IMR-90 (cell line): ENCODE measurements around the gene MT3. TPM values are rescaled to one million over a fixed set of nuclear protein-coding genes. Genes with fewer than 3 reads are reported as not detected.

ENCODE experiments used
- ATAC-seq: fragments of 200-7000 bp; cut with Tn5 transposase; 2 replicates; pipeline ENCODE4 v1.9.1; 2020; ENCODE audit warnings: low read depth, mild to moderate bottlenecking, moderate library complexity
- BruUV-seq: library from RNA; stranded (reverse); fragments of 400-500 nt; replicated peaks from 2 replicates; lab custom pipeline; 2021; lab: Mats Ljungman, UMichigan
- CTCF ChIA-PET: fragments of 300-600 bp; formaldehyde crosslinking; extraction: SDS; loops from one replicate; lab custom pipeline; 2021; ENCODE audit warnings: antibody characterized with exemption; lab: Yijun Ruan, JAX
- POLR2A ChIA-PET: fragments of 300-600 bp; sonication (Branson Sonifier 250); formaldehyde crosslinking; loops from one replicate; lab custom pipeline; 2022; ENCODE audit warnings: antibody characterized with exemption; ENCODE audit not compliant: unreplicated experiment; lab: Charles Lee
- DNase-seq: peaks from one replicate; pipeline ENCODE4 v3.0.0; 2013
- H2AFZ ChIP-seq: replicated peaks from 2 replicates; pipeline ENCODE3; 2013; ENCODE audit warnings: low read length, mild to moderate bottlenecking; ENCODE audit not compliant: poor library complexity
- H2AK5ac ChIP-seq: 2 replicates; pipeline ENCODE4 v1.6.1; 2013; ENCODE audit warnings: low read depth, low read length, inconsistent platforms
- H2AK9ac ChIP-seq: replicated peaks from 2 replicates; pipeline ENCODE3; 2013; ENCODE audit warnings: mild to moderate bottlenecking, low read depth, low read length, moderate library complexity; ENCODE audit not compliant: poor library complexity
- H2BK120ac ChIP-seq: 2 replicates; pipeline ENCODE4 v1.6.1; 2013; ENCODE audit warnings: low read depth, low read length, inconsistent platforms
- H2BK15ac ChIP-seq: 3 replicates; pipeline ENCODE4 v1.6.1; 2013; ENCODE audit warnings: low read depth, low read length, inconsistent platforms
- H2BK20ac ChIP-seq: 2 replicates; pipeline ENCODE4 v1.6.1; 2013; ENCODE audit warnings: low read depth, mild to moderate bottlenecking, inconsistent platforms, low read length, moderate library complexity
- H2BK5ac ChIP-seq: 2 replicates; pipeline ENCODE4 v1.6.1; 2013; ENCODE audit warnings: mild to moderate bottlenecking, low read depth, low read length, inconsistent platforms; ENCODE audit not compliant: poor library complexity, severe bottlenecking
- H3K14ac ChIP-seq: replicated peaks from 2 replicates; pipeline ENCODE4 v1.6.1; 2013; ENCODE audit warnings: low read depth, low read length, inconsistent platforms
- H3K18ac ChIP-seq: 2 replicates; pipeline ENCODE4 v1.6.1; 2013; ENCODE audit warnings: low read depth, low read length, control low read depth
- H3K23ac ChIP-seq: 2 replicates; pipeline ENCODE4 v1.6.1; 2013; ENCODE audit warnings: low read depth, low read length, inconsistent platforms
- H3K27ac ChIP-seq: 2 replicates; pipeline ENCODE4 v1.5.1; 2013; ENCODE audit warnings: mild to moderate bottlenecking, control low read depth, low read length; ENCODE audit not compliant: insufficient read depth
- H3K27me3 ChIP-seq: 2 replicates; pipeline ENCODE4 v1.6.1; 2013; ENCODE audit warnings: low read length; ENCODE audit not compliant: control insufficient read depth, insufficient read depth
- H3K36me3 ChIP-seq: 2 replicates; pipeline ENCODE4 v1.6.1; 2013; ENCODE audit warnings: low read length, mixed read lengths; ENCODE audit not compliant: control insufficient read depth, insufficient read depth
- H3K4ac ChIP-seq: 2 replicates; pipeline ENCODE4 v1.6.1; 2013; ENCODE audit warnings: low read depth, low read length, inconsistent platforms
- H3K4me1 ChIP-seq: 2 replicates; pipeline ENCODE4 v1.6.1; 2013; ENCODE audit warnings: low read length, mixed read lengths; ENCODE audit not compliant: control insufficient read depth, insufficient read depth
- H3K4me2 ChIP-seq: 2 replicates; pipeline ENCODE4 v1.6.1; 2013; ENCODE audit warnings: low read depth, mild to moderate bottlenecking, control low read depth, low read length, moderate library complexity
- H3K4me3 ChIP-seq: 2 replicates; pipeline ENCODE4 v1.5.1; 2013; ENCODE audit warnings: low read depth, mild to moderate bottlenecking, control low read depth, low read length, moderate library complexity; ENCODE audit not compliant: insufficient read depth
- H3K56ac ChIP-seq: 2 replicates; pipeline ENCODE4 v1.6.1; 2013; ENCODE audit warnings: low read length, inconsistent platforms; ENCODE audit not compliant: insufficient read depth; ENCODE audit errors: extremely low read depth
- H3K79me1 ChIP-seq, 2 experiments: 2 replicates each; pipeline ENCODE4 v1.6.1; 2013; ENCODE audit warnings: low read length in 2 of 2, inconsistent platforms in 1 of 2, low read depth in 1 of 2
- H3K9ac ChIP-seq: 2 replicates; pipeline ENCODE4 v1.6.1; 2013; ENCODE audit warnings: low read depth, low read length, control low read depth
- H3K9me1 ChIP-seq: 2 replicates; pipeline ENCODE4 v1.6.1; 2013; ENCODE audit warnings: low read length, inconsistent platforms; ENCODE audit not compliant: insufficient read depth
- H3K9me3 ChIP-seq: 2 replicates; pipeline ENCODE4 v1.6.1; 2013; ENCODE audit warnings: low read length; ENCODE audit not compliant: control insufficient read depth, insufficient read depth
- H4K20me1 ChIP-seq: 2 replicates; pipeline ENCODE4 v1.6.1; 2013; ENCODE audit warnings: low read length, inconsistent platforms; ENCODE audit not compliant: insufficient read depth
- H4K5ac ChIP-seq: 2 replicates; pipeline ENCODE4 v1.6.1; 2013; ENCODE audit warnings: mild to moderate bottlenecking, low read depth, low read length, control low read depth
- H4K8ac ChIP-seq, 2 experiments: 2 replicates each; pipeline ENCODE4 v1.6.1; 2013; ENCODE audit warnings: low read depth in 2 of 2, low read length in 2 of 2, control low read depth in 1 of 2, inconsistent platforms in 1 of 2
- H4K91ac ChIP-seq: 2 replicates; pipeline ENCODE4 v1.6.1; 2013; ENCODE audit warnings: low read depth, low read length, inconsistent platforms; ENCODE audit not compliant: insufficient read depth
- BHLHE40 ChIP-seq: fragments of 150-350 bp; IDR thresholded peaks from 2 replicates; pipeline ENCODE4 v1.6.1; 2016; ENCODE audit warnings: mild to moderate bottlenecking, low read depth, low read length
- CEBPB ChIP-seq: IDR thresholded peaks from 2 replicates; pipeline ENCODE4 v1.6.1; 2012; ENCODE audit warnings: low read depth, low read length, improper control_type of control experiment
- CHD1 ChIP-seq: IDR thresholded peaks from 2 replicates; pipeline ENCODE4 v1.6.1; 2012; ENCODE audit warnings: low read depth, low read length, improper control_type of control experiment
- FOS ChIP-seq: fragments of 150-350 bp; IDR thresholded peaks from 2 replicates; pipeline ENCODE4 v1.6.1; 2016; ENCODE audit warnings: low read depth, low read length
- MAFK ChIP-seq: IDR thresholded peaks from 2 replicates; pipeline ENCODE4 v1.6.1; 2012; ENCODE audit warnings: low read depth, low read length, improper control_type of control experiment
- MAZ ChIP-seq: IDR thresholded peaks from 2 replicates; pipeline ENCODE4 v1.6.1; 2012; ENCODE audit warnings: low read depth, mild to moderate bottlenecking, low read length, improper control_type of control experiment, moderate library complexity, borderline replicate concordance
- MXI1 ChIP-seq: IDR thresholded peaks from 2 replicates; pipeline ENCODE4 v1.6.1; 2012; ENCODE audit warnings: low read depth, mild to moderate bottlenecking, low read length, moderate library complexity, borderline replicate concordance
- NFE2L2 ChIP-seq: fragments of 150-350 bp; IDR thresholded peaks from 2 replicates; pipeline ENCODE4 v1.6.1; 2016; ENCODE audit warnings: low read depth, mild to moderate bottlenecking, low read length
- POLR2A ChIP-seq: IDR thresholded peaks from 2 replicates; pipeline ENCODE4 v1.6.1; 2012; ENCODE audit warnings: mild to moderate bottlenecking, low read depth, low read length
- RAD21 ChIP-seq: IDR thresholded peaks from 2 replicates; pipeline ENCODE4 v1.6.1; 2012; ENCODE audit warnings: low read length, improper control_type of control experiment
- RCOR1 ChIP-seq: IDR thresholded peaks from 2 replicates; pipeline ENCODE4 v1.6.1; 2012; ENCODE audit warnings: mild to moderate bottlenecking, low read length, improper control_type of control experiment; ENCODE audit not compliant: insufficient replicate concordance
- RFX5 ChIP-seq: IDR thresholded peaks from 2 replicates; pipeline ENCODE4 v1.8.0; 2012; ENCODE audit warnings: low read depth, mild to moderate bottlenecking, low read length, moderate library complexity
- SMC3 ChIP-seq: fragments of 150-350 bp; IDR thresholded peaks from 2 replicates; pipeline ENCODE4 v1.6.1; 2016; ENCODE audit warnings: low read depth, mild to moderate bottlenecking, antibody characterized with exemption, low read length, moderate library complexity
- USF2 ChIP-seq: fragments of 150-350 bp; IDR thresholded peaks from 2 replicates; pipeline ENCODE4 v1.6.1; 2017; ENCODE audit warnings: mild to moderate bottlenecking, antibody characterized with exemption, low read length, low read depth
- WGBS, 2 experiments: methylation state at CpG; one replicate each; pipeline versions ENCODE4 v1.1.5 to v1.1.7; 2013; ENCODE audit warnings: missing lambda C conversion rate in 2 of 2; ENCODE audit not compliant: insufficient read length in 1 of 2; ENCODE audit errors: extremely low coverage in 2 of 2; 5-methylcytosine and 5-hydroxymethylcytosine counted together
- dilution Hi-C: fragments of 300-500 bp; cut with HindIII; formaldehyde crosslinking; loops from one replicate; pipeline ENCODE4 v1.14.3; 2018; ENCODE audit warnings: low sequenced_read_pairs; ENCODE audit not compliant: unreplicated experiment
- in situ Hi-C: fragments of 300-500 bp; cut with MboI; formaldehyde crosslinking; loops from 3 replicates; pipeline ENCODE4 v1.14.3; 2019; ENCODE audit warnings: low sequenced_read_pairs, inconsistent platforms, mixed read lengths
- intact Hi-C: fragments of 100-400 bp; cut with micrococcal nuclease; formaldehyde crosslinking; loops from 2 replicates; pipeline ENCODE4 v1.10.0; 2022
- polyA plus RNA-seq, 3 experiments: library from polyadenylated mRNA; depleted of rRNA; stranded (reverse); fragments of >200 nt; gene quantifications; 2 replicates each; pipeline ENCODE4 v1.2.3, GENCODE V29; 2012; ENCODE audit warnings: low replicate concordance in 1 of 3
- total RNA-seq: library from RNA; depleted of rRNA; stranded (reverse); fragments of >200 nt; gene quantifications from 2 replicates; pipeline ENCODE4 v1.2.3, GENCODE V29; 2012
- TF ChIP-seq, protein P1 (sequence below): fragments of 150-350 bp; IDR thresholded peaks from 2 replicates; pipeline ENCODE4 v1.6.1; 2016; ENCODE audit warnings: low read depth, mild to moderate bottlenecking, low read length, moderate library complexity, borderline replicate concordance

MT3 gene
- total and polyA plus RNA-seq, 2 of the 4 experiments (the other 2 are of a cell fraction) = 0.62 TPM; not detected in 1

- Histone ChIP-seq H2BK20ac (peak overlapping the region; percentile 96), H3K14ac (peak overlapping the region; percentile 99), H3K23ac (peak overlapping the region; percentile 99; the same call in 1 of the 2 replicates), H3K4me1 (peaks cover 30% of the 10 kb centered on the region), H4K20me1 (peaks cover 11% of the 10 kb centered on the region), H3K36me3 (no peaks in the 10 kb centered on the region), H2AK5ac (peak overlapping the region; percentile 97), H3K79me1 (peaks cover 0 to 36% of the 10 kb centered on the region in 2 experiments; a peak in 2 of 4 replicates), H4K5ac (peak overlapping the region; percentile 97), H2BK15ac (peak overlapping the region; percentile 97; the same call in 2 of the 3 replicates), H2BK5ac (peak overlapping the region; percentile 95), H2AK9ac (peak overlapping the region; percentile 95), H4K8ac (peak overlapping the region; percentile 96 to 98), H2AFZ (peak overlapping the region; percentile 87), H3K4me2 (peak overlapping the region; percentile 64), H3K18ac (peak overlapping the region; percentile 28), H3K4me3 (peak overlapping the region; percentile 4; the same call in 1 of the 2 replicates), H3K27ac (peak overlapping the region; percentile 99), H2BK120ac (peak overlapping the region; percentile 97), H3K9me3 (no peaks in the 10 kb centered on the region), H3K9ac (peak overlapping the region; percentile 83), H4K91ac (peak overlapping the region; percentile 98), H3K27me3 (no peaks in the 10 kb centered on the region), H3K56ac (peak overlapping the region; percentile 92), H3K4ac (peak overlapping the region; percentile 99), H3K9me1 (peaks cover 22% of the 10 kb centered on the region)
- 0% methylated on average over 2 of the region's 14 CpGs; no CpG with 5 or more reads in 1 of the 2 experiments for WGBS, 2 experiments
- POLR2A ChIA-PET = interaction anchor here (2.5 kb wide), 1 partner anchor 19 kb away, joined by 37 read pairs; the partner anchor contains the start of gene MT1E
- BruUV-seq = no TSS peak
- intact Hi-C loops = loop anchor here (5.0 to 10.0 kb wide), 3 partner anchors 75 to 252 kb away; partner anchors contain the start of gene MT1X
- DNase-seq (peak; percentile 100), ATAC-seq (peak; percentile 32)
- in situ Hi-C loops = no loop called here
- CTCF ChIA-PET = no interaction called here
- dilution Hi-C loops = no loop called here
- TF ChIP-seq CHD1 (peak; percentile 55; the same call in 1 of the 2 replicates), SMC3 (no peak), CEBPB (peak; percentile 95), RFX5 (no peak), POLR2A (peak; percentile 75), USF2 (peak; percentile 19; the same call in 1 of the 2 replicates), FOS (peak; percentile 82), MAFK (peak; percentile 21; the same call in 1 of the 2 replicates), RCOR1 (no peak), MXI1 (no peak), BHLHE40 (peak; percentile 72), RAD21 (no peak), MAZ (peak; percentile 53; the same call in 1 of the 2 replicates), NFE2L2 (peak; percentile 26; the same call in 1 of the 2 replicates)
- TF ChIP-seq, protein P1, sequence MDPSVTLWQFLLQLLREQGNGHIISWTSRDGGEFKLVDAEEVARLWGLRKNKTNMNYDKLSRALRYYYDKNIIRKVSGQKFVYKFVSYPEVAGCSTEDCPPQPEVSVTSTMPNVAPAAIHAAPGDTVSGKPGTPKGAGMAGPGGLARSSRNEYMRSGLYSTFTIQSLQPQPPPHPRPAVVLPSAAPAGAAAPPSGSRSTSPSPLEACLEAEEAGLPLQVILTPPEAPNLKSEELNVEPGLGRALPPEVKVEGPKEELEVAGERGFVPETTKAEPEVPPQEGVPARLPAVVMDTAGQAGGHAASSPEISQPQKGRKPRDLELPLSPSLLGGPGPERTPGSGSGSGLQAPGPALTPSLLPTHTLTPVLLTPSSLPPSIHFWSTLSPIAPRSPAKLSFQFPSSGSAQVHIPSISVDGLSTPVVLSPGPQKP = no peak
Observed at GRCh38 chr16:56607109-56607618, 17.8 kb downstream of the MT3 start.
